Caco-2 (cell line): ENCODE results near the gene IMPDH2. TPM values are rescaled to one million over a fixed set of nuclear protein-coding genes. Genes with fewer than 3 reads are reported as not detected.

Experiments
- BruUV-seq: library from RNA; stranded (reverse); fragments of 400-500 nt; replicated peaks from 2 replicates; lab custom pipeline; 2021; lab: Mats Ljungman, UMichigan
- CTCF ChIA-PET: fragments of 300-600 bp; sonication (Branson Sonifier 250); formaldehyde crosslinking; loops from one replicate; lab custom pipeline; 2022; ENCODE audit warnings: antibody characterized with exemption; lab: Charles Lee
- POLR2A ChIA-PET: fragments of 300-600 bp; sonication (Branson Sonifier 250); formaldehyde crosslinking; loops from one replicate; lab custom pipeline; 2022; ENCODE audit warnings: antibody characterized with exemption; lab: Charles Lee
- DNase-seq, 2 experiments: peaks; one replicate each; pipeline versions ENCODE4 v3.0.0 to v3.0.0-alpha.2; 2020 to 2022
- H3K27me3 ChIP-seq: replicated peaks from 2 replicates; pipeline ENCODE4 v1.6.0; 2011; ENCODE audit warnings: low read length; ENCODE audit not compliant: control insufficient read depth, insufficient read depth
- H3K36me3 ChIP-seq: 2 replicates; pipeline ENCODE4 v1.5.1; 2011; ENCODE audit warnings: low read length; ENCODE audit not compliant: control insufficient read depth, insufficient read depth
- H3K4me1 ChIP-seq: fragments of 250-450 bp; sonication (Bioruptor Pico); 2 replicates; pipeline ENCODE4 v1.5.1; 2020; ENCODE audit warnings: mild to moderate bottlenecking
- H3K4me3 ChIP-seq: 2 replicates; pipeline ENCODE4 v1.5.1; 2011; ENCODE audit warnings: low read depth, mild to moderate bottlenecking, control low read depth, low read length
- H3K9me3 ChIP-seq: fragments of 250-450 bp; sonication (Bioruptor Pico); 2 replicates; pipeline ENCODE4 v1.5.1; 2020; ENCODE audit warnings: mild to moderate bottlenecking, moderate library complexity
- H3K27ac Mint-ChIP-seq: one replicate; pipeline ENCODE4 v1.8.0; 2022; ENCODE audit warnings: mixed read lengths; ENCODE audit not compliant: unreplicated experiment
- H3K27me3 Mint-ChIP-seq: one replicate; pipeline ENCODE4 v1.8.0; 2022; ENCODE audit warnings: mixed read lengths; ENCODE audit not compliant: insufficient read depth, unreplicated experiment
- H3K36me3 Mint-ChIP-seq: one replicate; pipeline ENCODE4 v1.8.0; 2022; ENCODE audit warnings: mild to moderate bottlenecking, mixed read lengths; ENCODE audit not compliant: insufficient read depth, unreplicated experiment
- H3K4me1 Mint-ChIP-seq: one replicate; pipeline ENCODE4 v1.8.0; 2022; ENCODE audit warnings: low read depth, mixed read lengths; ENCODE audit not compliant: unreplicated experiment
- H3K4me3 Mint-ChIP-seq: one replicate; pipeline ENCODE4 v1.8.0; 2022; ENCODE audit warnings: mild to moderate bottlenecking, moderate library complexity, mixed read lengths; ENCODE audit not compliant: unreplicated experiment
- H3K9me3 Mint-ChIP-seq: one replicate; pipeline ENCODE4 v1.8.0; 2022; ENCODE audit warnings: mixed read lengths; ENCODE audit not compliant: unreplicated experiment
- CTCF ChIP-seq, 2 experiments: fragments of 200-600 bp in 1 of 2; IDR thresholded peaks; 1 replicate in 1 of 2; 2 replicates in 1 of 2; pipeline versions ENCODE4 v1.5.1 to v1.8.0; 2011 to 2022; ENCODE audit warnings: antibody characterized with exemption in 1 of 2, control low read depth in 1 of 2, inconsistent platforms in 1 of 2, low read depth in 1 of 2, low read length in 1 of 2, mild to moderate bottlenecking in 1 of 2, moderate library complexity in 1 of 2; ENCODE audit not compliant: insufficient read depth in 1 of 2, severe bottlenecking in 1 of 2, unreplicated experiment in 1 of 2
- intact Hi-C: fragments of 100-400 bp; cut with micrococcal nuclease; formaldehyde crosslinking; loops from one replicate; pipeline ENCODE4 v1.10.0; 2022; ENCODE audit not compliant: unreplicated experiment
- total RNA-seq: library from RNA; stranded (reverse); gene quantifications from 2 replicates; pipeline ENCODE4 v1.2.3, GENCODE V29; 2022

Gene IMPDH2
- total RNA-seq, 1 experiment from 2014 or later = 233 TPM

DNA sequence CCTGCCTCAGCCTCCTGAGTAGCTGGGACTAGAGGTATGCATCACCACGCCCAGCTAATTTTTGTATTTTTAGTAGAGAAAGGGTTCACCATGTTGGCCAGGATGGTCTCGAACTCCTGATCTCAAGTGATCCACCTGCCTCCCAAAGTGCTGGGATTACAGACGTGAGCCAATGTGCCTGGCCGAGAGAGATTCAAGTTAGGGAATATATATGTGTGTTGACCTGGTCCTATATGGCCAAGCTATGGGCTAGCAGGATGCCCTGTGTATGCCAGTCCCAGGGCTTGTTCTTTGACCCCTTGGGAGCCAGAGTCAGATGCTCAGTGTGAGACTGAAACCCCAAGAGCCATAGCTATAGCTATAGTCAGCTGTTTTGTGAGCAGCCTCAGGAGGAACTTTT is 5.4 kb downstream of the IMPDH2 start:
- Histone ChIP-seq H3K27me3 (no peaks in the 10 kb centered on the region), H3K9me3 (no peaks in the 10 kb centered on the region), H3K36me3 (peaks cover 5% of the 10 kb centered on the region), H3K4me3 (no peak overlapping the region), H3K4me1 (peaks cover 15% of the 10 kb centered on the region)
- intact Hi-C loops = loop anchor here (10.0 kb wide), 1 partner anchor 131 kb away; no protein-coding TSS in a partner anchor
- Mint-ChIP-seq H3K27ac (no peak overlapping the region), H3K36me3 (peaks cover 84% of the 10 kb centered on the region), H3K4me3 (peak overlapping the region; percentile 88), H3K4me1 (peaks cover 14% of the 10 kb centered on the region), H3K9me3 (no peaks in the 10 kb centered on the region), H3K27me3 (no peaks in the 10 kb centered on the region)
- ChIA-PET POLR2A (interaction anchor here (0.6 to 4.4 kb wide), 2 partner anchors 12 to 16 kb away, joined by 3 to 92 read pairs; partner anchors contain the start of gene WDR6), CTCF (interaction anchor here (0.6 to 0.9 kb wide), 2 partner anchors 29 to 36 kb away, joined by 4 read pairs; no protein-coding TSS in a partner anchor)
- no peak for TF ChIP-seq CTCF (IDR thresholded peaks at IDR 0.05; ENCODE audit: insufficient read depth in 1 of 2, low read depth in 1 of 2, low read length in 1 of 2, severe bottlenecking in 1 of 2, unreplicated experiment in 1 of 2)
- no peak for DNase-seq
- TSS peak; percentile 34 for BruUV-seq

GRCh38 chr3:49022688-49023171 is 6.5 kb downstream of the IMPDH2 start:
- no TSS peak for BruUV-seq
- intact Hi-C loops = loop anchor here (10.0 kb wide), 1 partner anchor 132 kb away; no protein-coding TSS in a partner anchor
- Histone ChIP-seq H3K36me3 (peaks cover 5% of the 10 kb centered on the region), H3K27me3 (no peaks in the 10 kb centered on the region), H3K4me1 (peaks cover 8% of the 10 kb centered on the region), H3K9me3 (no peaks in the 10 kb centered on the region), H3K4me3 (peak overlapping the region; percentile 85)
- Mint-ChIP-seq H3K4me1 (peaks cover 6% of the 10 kb centered on the region), H3K36me3 (peaks cover 83% of the 10 kb centered on the region), H3K4me3 (peak overlapping the region; percentile 88), H3K27me3 (no peaks in the 10 kb centered on the region), H3K27ac (peak overlapping the region; percentile 97), H3K9me3 (no peaks in the 10 kb centered on the region)
- no peak for DNase-seq
- ChIA-PET CTCF (interaction anchor here (0.9 to 2.2 kb wide), 7 partner anchors 11 to 110 kb away, joined by 4 to 20 read pairs (median 6); partner anchors contain the start of genes LAMB2, P4HTM, QRICH1 and WDR6), POLR2A (interaction anchor here (0.6 to 4.4 kb wide), 8 partner anchors 11 to 466 kb away, joined by 3 to 92 read pairs (median 4); partner anchors contain the start of genes PFKFB4, QRICH1, USP19 and WDR6)
- TF ChIP-seq CTCF (IDR thresholded peaks at IDR 0.05; ENCODE audit: insufficient read depth in 1 of 2, low read depth in 1 of 2, low read length in 1 of 2, severe bottlenecking in 1 of 2, unreplicated experiment in 1 of 2) = no peak

- peaks cover 3% of the 10 kb centered on the region; the same call in 1 of the 2 replicates for H3K4me1 ChIP-seq
Observed at GRCh38 chr3:49021813-49022687, 7.1 kb downstream of the IMPDH2 start, which contains the start of gene NDUFAF3. Gene NDUFAF3, plus strand, starts transcription at chr3:49022121. Its CDS starts 24 bp downstream, at chr3:49022145.

More at GRCh38 chr3:49021813-49022687, 7.1 kb downstream of the IMPDH2 start, which contains the start of gene NDUFAF3:
- CTCF ChIA-PET = interaction anchor here (1.1 to 2.2 kb wide), 7 partner anchors 11 to 110 kb away, joined by 3 to 20 read pairs (median 6); partner anchors contain the start of genes LAMB2, P4HTM, QRICH1 and WDR6
- DNase-seq = peak; percentile 95 to 98
- H3K4me1 Mint-ChIP-seq = peaks cover 6% of the 10 kb centered on the region
- H3K27ac Mint-ChIP-seq = peak within 1 kb of the TSS; percentile 97
- Histone ChIP-seq H3K4me3 (peak within 1 kb of the TSS; percentile 85), H3K36me3 (peaks cover 5% of the 10 kb centered on the region), H3K9me3 (no peaks in the 10 kb centered on the region), H3K27me3 (no peaks in the 10 kb centered on the region)
- H3K27me3 Mint-ChIP-seq = no peaks in the 10 kb centered on the region
- POLR2A ChIA-PET = interaction anchor here (0.6 to 4.4 kb wide), 12 partner anchors 8 to 407 kb away, joined by 3 to 92 read pairs (median 3); partner anchors contain the start of genes CELSR3, LAMB2, QRICH1 and USP19
- H3K9me3 Mint-ChIP-seq = no peaks in the 10 kb centered on the region
- BruUV-seq = no TSS peak
- peak within 1 kb of the TSS; percentile 88 for H3K4me3 Mint-ChIP-seq
- peak; percentile 82 to 92 for TF ChIP-seq CTCF (IDR thresholded peaks at IDR 0.05; ENCODE audit: insufficient read depth in 1 of 2, low read depth in 1 of 2, low read length in 1 of 2, severe bottlenecking in 1 of 2, unreplicated experiment in 1 of 2)
- peaks cover 83% of the 10 kb centered on the region for H3K36me3 Mint-ChIP-seq
- intact Hi-C loops = loop anchor here (1.0 to 10.0 kb wide), 3 partner anchors 7 to 133 kb away; partner anchors contain the start of genes IMPDH2 and QRICH1
